ENCODE data around the gene ZNF524.

ZNF524 gene

GRCh38 chr19:55643887-55644176, 43.7 kb downstream of the ZNF524 start:
- DNase-seq, result no peak

GRCh38 chr19:55644191-55644833, 44.2 kb downstream of the ZNF524 start:
- no peak for DNase-seq

DNA sequence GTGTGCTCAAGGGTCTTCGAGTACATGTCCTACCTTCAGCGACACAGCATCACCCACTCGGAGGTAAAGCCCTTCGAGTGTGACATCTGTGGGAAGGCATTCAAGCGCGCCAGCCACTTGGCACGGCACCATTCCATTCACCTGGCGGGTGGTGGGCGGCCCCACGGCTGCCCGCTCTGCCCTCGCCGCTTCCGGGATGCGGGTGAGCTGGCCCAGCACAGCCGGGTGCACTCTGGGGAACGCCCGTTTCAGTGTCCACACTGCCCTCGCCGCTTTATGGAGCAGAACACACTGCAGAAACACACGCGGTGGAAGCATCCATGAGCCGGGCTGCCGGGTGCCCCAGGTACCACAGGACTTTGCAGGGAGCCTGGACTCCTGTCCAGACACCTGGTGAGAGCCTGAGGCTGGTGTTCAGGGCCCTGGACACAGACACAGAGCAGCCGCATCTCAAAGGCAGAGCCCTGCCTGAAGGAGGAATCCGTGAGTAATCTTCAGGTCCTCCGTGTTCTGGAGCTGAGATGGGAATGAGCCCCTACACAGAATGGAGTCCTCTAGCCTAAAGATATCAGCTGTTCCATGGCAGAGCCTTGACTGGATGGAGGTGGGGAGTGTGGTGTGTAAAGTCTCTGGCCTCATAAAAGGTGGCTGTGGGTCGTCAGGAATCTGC, 44.9 kb downstream of the ZNF524 start:
- DNase-seq, result no peak

GRCh38 chr19:55645512-55645881, 45.4 kb downstream of the ZNF524 start:
- DNase-seq, result no peak

GRCh38 chr19:55646889-55647731, 47.0 kb downstream of the ZNF524 start:
- peak; percentile 62 for DNase-seq

GRCh38 chr19:55647732-55648584, 47.9 kb downstream of the ZNF524 start, which contains the start of gene CCDC106:
Gene CCDC106, plus strand, starts transcription at chr19:55648212. Its CDS starts 835 bp downstream, at chr19:55649047.
- peak; percentile 91 for DNase-seq

DNA sequence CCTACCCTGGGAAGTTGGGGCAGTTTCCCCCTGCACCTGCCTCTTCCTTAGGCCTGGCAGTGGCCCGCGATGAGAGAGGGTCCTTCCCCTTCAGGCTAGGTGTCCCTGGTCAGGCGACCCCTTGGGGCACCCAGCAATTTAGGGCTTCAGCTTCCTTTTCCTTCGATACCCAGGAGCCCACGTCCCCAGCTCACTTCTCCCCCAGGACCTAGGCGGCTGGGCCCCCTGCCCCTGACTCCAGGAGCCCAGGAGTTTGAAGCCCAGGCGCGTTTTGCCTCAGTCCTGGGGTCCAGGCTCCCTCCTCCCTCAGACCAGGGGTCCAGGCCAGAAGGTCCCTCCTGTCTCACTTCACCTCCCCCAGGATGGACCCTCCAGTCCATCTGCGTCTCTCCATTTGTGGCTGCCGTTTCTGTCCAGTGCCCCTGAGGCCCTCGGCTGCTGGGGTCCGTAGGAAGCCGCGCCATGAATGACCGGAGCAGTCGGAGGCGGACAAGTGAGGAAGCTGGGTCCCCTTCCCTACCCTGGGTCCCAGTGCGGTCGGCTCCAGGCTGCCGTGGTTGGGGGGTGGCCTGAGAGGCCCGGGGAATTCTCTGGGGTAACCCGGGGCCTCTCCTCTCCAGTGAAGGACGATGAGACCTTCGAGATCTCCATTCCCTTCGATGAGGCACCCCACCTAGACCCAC, 48.6 kb downstream of the ZNF524 start:
- DNase-seq, result no peak

GRCh38 chr19:55649268-55650125, 49.4 kb downstream of the ZNF524 start:
- no peak for DNase-seq

- no peak for DNase-seq
These were observed 50.1 kb downstream of the ZNF524 start for GRCh38 chr19:55650126-55650557.

DNA sequence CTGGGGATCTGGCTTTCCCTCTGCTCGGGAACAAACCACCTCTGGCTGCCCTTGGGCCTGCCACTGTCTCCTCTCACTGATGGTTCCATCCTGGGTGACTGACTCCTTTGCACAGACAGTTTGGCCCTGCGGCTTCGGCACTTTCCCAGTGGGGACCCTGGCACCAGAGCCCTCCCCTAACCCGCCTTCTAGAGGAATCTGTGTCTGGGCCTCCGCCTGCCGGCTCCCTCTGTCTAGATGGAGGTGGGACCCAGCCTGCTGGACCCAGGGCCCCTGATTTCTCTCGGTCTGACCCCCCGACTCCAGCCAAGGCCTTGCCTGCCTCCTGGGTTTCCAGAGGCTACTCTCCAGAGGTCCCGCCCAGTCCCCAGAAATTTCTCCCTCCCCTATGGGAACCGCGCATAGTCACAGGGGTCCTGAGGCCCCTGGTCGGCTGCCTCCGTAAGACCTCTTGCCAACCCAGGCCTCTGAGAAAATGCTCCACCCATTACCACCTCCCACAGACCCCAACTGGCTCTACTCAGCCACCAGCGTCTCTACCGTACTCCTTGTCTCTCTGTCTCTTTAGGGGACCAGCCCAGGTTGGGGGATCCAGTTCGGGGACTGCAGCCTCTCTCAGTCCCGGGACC, 50.6 kb downstream of the ZNF524 start:
- DNase-seq, result no peak

DNA sequence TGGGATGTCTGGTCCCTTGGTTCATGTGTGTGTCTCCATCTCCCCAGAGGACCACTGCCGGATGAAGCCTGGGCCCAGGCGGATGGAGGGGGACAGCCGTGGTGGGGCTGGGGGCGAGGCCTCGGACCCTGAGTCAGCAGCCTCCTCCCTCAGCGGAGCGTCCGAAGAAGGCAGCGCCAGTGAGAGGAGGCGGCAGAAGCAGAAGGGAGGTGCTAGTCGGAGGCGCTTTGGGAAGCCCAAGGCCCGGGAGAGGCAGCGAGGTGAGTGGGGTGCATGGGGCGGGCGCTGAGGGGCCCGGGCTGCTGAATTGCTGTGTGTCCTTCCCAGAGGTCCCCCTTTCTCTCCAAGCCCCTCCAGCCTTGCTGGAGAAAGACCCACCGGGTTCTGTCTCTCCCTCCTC, 51.1 kb downstream of the ZNF524 start:
- DNase-seq, result no peak

GRCh38 chr19:55652311-55653128, 52.4 kb downstream of the ZNF524 start:
- no peak for DNase-seq
